AG04450 (cell line): ENCODE data around the gene RANBP17. TPM values are rescaled to one million over a fixed set of nuclear protein-coding genes. Genes with fewer than 3 reads are reported as not detected.

ENCODE experiments used
- CTCF ChIA-PET: fragments of 300-600, 350-600 bp; formaldehyde crosslinking; extraction: SDS; loops from one replicate; lab custom pipeline; 2022; ENCODE audit warnings: antibody characterized with exemption, inconsistent platforms; lab: Charles Lee
- POLR2A ChIA-PET: fragments of 350-600 bp; formaldehyde crosslinking; extraction: SDS; loops from one replicate; lab custom pipeline; 2021; ENCODE audit warnings: antibody characterized with exemption, inconsistent platforms; lab: Yijun Ruan, JAX
- DNase-seq: peaks from one replicate; pipeline ENCODE4 v3.0.0-alpha.2; 2011; ENCODE audit warnings: low read depth, low spot score
- H3K27ac ChIP-seq: one replicate; pipeline ENCODE4 v1.5.1; 2012; ENCODE audit warnings: low read depth, low read length, control low read depth
- H3K27me3 ChIP-seq: one replicate; pipeline ENCODE4 v1.6.0; 2012; ENCODE audit warnings: low read length; ENCODE audit not compliant: control insufficient read depth, insufficient read depth
- H3K4me3 ChIP-seq: 2 replicates; pipeline ENCODE4 v1.5.1; 2011; ENCODE audit warnings: mild to moderate bottlenecking, low read depth, low read length, control low read depth
- H3K9me3 ChIP-seq: 2 replicates; pipeline ENCODE4 v1.5.1; 2012; ENCODE audit warnings: low read length; ENCODE audit not compliant: control insufficient read depth, insufficient read depth
- polyA plus RNA-seq: library from polyadenylated mRNA; depleted of rRNA; stranded (reverse); fragments of >200 nt; gene quantifications from 2 replicates; pipeline ENCODE4 v1.2.3, GENCODE V29; 2011
- TF ChIP-seq, protein P1 (sequence below): IDR thresholded peaks from 2 replicates; pipeline ENCODE4 v1.5.1; 2011; ENCODE audit warnings: low read depth, low read length, control low read depth, inconsistent platforms

RANBP17 gene
- polyA plus RNA-seq, 1 experiment = 11.6 TPM

DNA sequence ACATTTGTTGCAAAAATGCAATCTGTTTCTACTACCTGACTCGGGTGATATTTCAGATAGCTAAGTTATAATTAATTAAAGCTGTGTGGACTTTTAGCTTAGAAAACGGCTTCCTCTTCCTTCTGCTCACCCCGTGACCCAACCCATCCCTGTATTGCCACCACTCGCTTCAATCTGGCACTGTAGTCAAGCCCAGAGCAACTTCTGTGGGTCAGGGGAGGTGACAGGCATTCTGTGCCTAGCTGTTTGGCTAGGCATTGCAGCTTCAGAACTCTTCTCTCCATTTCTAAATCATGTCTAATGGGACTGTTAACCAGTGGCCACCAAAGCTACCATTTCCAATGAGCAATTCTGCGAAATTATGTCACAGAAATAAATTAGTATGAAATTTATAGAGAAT is 267.5 kb downstream of the RANBP17 start:
- H3K9me3 ChIP-seq = no peaks in the 10 kb centered on the region
- CTCF ChIA-PET = interaction anchor here (1.8 kb wide), 1 partner anchor 78 kb away, joined by 5 read pairs; no protein-coding TSS in a partner anchor
- TF ChIP-seq, protein P1, sequence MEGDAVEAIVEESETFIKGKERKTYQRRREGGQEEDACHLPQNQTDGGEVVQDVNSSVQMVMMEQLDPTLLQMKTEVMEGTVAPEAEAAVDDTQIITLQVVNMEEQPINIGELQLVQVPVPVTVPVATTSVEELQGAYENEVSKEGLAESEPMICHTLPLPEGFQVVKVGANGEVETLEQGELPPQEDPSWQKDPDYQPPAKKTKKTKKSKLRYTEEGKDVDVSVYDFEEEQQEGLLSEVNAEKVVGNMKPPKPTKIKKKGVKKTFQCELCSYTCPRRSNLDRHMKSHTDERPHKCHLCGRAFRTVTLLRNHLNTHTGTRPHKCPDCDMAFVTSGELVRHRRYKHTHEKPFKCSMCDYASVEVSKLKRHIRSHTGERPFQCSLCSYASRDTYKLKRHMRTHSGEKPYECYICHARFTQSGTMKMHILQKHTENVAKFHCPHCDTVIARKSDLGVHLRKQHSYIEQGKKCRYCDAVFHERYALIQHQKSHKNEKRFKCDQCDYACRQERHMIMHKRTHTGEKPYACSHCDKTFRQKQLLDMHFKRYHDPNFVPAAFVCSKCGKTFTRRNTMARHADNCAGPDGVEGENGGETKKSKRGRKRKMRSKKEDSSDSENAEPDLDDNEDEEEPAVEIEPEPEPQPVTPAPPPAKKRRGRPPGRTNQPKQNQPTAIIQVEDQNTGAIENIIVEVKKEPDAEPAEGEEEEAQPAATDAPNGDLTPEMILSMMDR = no peak
- no peak overlapping the region for H3K27ac ChIP-seq
- POLR2A ChIA-PET = no interaction called here
- no peak for DNase-seq
- H3K27me3 ChIP-seq = no peaks in the 10 kb centered on the region
- H3K4me3 ChIP-seq = no peak overlapping the region

DNA sequence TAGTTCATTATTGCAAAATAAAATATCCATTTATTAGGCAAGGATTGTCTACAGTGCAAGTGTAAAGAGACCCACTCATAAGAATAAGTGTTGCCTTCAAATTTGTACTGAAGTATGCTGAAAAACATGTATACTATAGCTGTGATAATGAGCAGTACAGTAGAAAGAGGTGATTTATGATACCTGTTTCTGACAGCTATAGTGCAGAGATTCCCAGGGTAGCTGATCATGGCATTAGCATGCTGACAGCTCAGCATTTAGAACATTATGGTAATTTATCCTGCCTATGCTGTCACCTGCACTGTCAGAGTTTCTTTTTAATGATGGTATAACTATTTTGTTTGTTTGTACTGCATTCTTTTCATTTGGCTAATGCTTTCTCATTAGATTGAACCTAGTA is 269.7 kb downstream of the RANBP17 start:
- no peak overlapping the region for H3K27ac ChIP-seq
- no peaks in the 10 kb centered on the region for H3K27me3 ChIP-seq
- TF ChIP-seq, protein P1 = no peak
- H3K4me3 ChIP-seq = no peak overlapping the region
- no peak for DNase-seq
- ChIA-PET CTCF (interaction anchor here (0.8 kb wide), 1 partner anchor 13 kb away, joined by 3 read pairs; no protein-coding TSS in a partner anchor), POLR2A (no interaction called here)
- H3K9me3 ChIP-seq = no peaks in the 10 kb centered on the region

DNA sequence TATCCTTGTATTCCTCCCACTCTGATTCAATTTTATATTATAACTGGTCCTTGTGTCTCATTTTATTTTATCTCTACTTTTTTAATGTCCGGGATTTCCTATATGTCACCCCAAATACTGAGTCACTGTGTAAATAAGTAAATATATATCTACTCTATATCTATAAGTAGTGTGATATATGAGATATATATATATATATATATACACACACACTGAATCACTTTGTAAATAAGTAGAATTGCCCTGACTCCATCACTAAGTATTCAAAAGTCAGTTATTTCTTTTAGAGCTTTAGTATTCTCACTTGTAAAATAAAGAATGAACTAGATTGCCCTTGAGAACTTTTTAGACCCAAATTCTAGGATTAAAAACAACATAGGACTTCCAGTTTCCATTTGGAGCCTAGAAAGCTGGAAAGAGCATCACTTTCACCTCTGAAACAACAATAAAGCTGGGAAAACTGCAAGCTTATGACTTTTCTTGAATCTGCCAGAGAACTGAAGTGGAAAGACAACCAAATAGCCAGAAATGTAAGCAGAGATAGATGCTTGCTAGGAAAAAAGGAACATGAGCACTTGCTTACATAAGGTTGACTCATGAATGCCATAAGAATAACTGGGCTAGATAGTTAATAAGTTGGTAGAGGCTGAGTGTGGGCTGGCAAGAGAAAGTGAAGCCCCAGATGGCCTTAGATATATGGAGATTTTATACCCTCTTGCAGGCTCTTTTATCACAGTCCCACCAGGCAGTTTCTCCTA is 276.1 kb downstream of the RANBP17 start:
- TF ChIP-seq, protein P1 = no peak
- H3K4me3 ChIP-seq = no peak overlapping the region
- peak; percentile 54 for DNase-seq
- no peak overlapping the region for H3K27ac ChIP-seq
- CTCF ChIA-PET = interaction anchor here (0.7 kb wide), 1 partner anchor 18 kb away, joined by 3 read pairs; no protein-coding TSS in a partner anchor
- POLR2A ChIA-PET = interaction anchor here (0.6 kb wide), 1 partner anchor 163 kb away, joined by 3 read pairs; no protein-coding TSS in a partner anchor
- no peaks in the 10 kb centered on the region for H3K27me3 ChIP-seq
- no peaks in the 10 kb centered on the region for H3K9me3 ChIP-seq

DNA sequence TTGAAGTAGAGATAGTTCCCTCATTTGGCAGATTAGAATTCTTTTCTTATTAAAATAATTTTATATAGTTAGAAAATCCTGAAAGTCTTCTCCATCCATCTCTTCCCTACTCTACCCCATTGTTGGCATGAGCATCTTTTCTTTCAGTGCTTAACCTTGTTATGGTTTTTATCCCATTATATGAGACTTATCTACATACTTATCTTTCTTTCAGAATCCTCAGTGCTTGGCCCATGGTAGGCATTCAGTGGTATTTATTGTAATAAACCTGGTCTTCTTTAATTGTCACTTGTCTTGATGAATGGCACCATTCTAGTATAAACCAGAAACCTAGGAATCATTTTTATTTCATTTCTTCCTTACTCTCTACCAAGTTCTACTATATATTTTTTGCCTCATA is 277.4 kb downstream of the RANBP17 start:
- DNase-seq = no peak
- POLR2A ChIA-PET = no interaction called here
- no peaks in the 10 kb centered on the region for H3K27me3 ChIP-seq
- no peaks in the 10 kb centered on the region for H3K9me3 ChIP-seq
- no peak overlapping the region for H3K4me3 ChIP-seq
- TF ChIP-seq, protein P1 = no peak
- no peak overlapping the region for H3K27ac ChIP-seq
- CTCF ChIA-PET = no interaction called here

DNA sequence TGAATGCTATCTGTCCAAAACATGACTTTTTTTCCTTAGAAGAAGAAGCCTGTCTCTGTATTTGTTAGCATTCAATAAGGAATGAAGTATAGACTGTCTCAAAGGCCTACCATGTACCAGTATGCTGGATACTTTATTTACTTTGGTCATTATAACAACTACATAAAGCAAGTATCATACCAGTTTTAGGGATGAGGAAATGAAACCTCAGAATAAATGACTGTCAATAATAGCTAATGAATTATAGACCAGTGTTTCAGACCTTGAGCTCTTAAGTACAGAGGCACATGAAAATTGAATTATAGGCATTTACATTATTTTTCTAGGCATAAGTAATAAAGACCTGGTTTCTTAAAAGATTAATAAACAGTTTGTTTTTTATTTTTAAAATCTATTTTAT is 280.8 kb downstream of the RANBP17 start:
- CTCF ChIA-PET = interaction anchor here (1.1 kb wide), 1 partner anchor 10 kb away, joined by 3 read pairs; no protein-coding TSS in a partner anchor

More for the DNA sequence above, 280.8 kb downstream of the RANBP17 start:
- no peaks in the 10 kb centered on the region for H3K9me3 ChIP-seq
- no peak overlapping the region for H3K27ac ChIP-seq
- TF ChIP-seq, protein P1 = no peak
- H3K27me3 ChIP-seq = no peaks in the 10 kb centered on the region
- POLR2A ChIA-PET = no interaction called here
- no peak for DNase-seq
- H3K4me3 ChIP-seq = no peak overlapping the region
